K562 (cell line): ENCODE results near the gene MLC1. TPM values are rescaled to one million over a fixed set of nuclear protein-coding genes. Genes with fewer than 3 reads are reported as not detected.

ENCODE experiments used
- ATAC-seq: fragments of 200-7000 bp; cut with Tn5 transposase; 3 replicates; pipeline ENCODE4 v1.9.1; 2020; ENCODE audit warnings: moderate library complexity
- BruUV-seq: library from RNA; stranded (reverse); fragments of 400-500 nt; replicated peaks from 2 replicates; lab custom pipeline; 2021; lab: Mats Ljungman, UMichigan
- CTCF ChIA-PET: fragments of 300-600 bp; formaldehyde crosslinking; extraction: SDS; loops from one replicate; lab custom pipeline; 2021; ENCODE audit warnings: low intra/inter-chr PET ratio; lab: Yijun Ruan, JAX
- POLR2A ChIA-PET: fragments of 300-600, 350-650 bp; sonication (Branson Sonifier 250); formaldehyde crosslinking; extraction: SDS; loops from one replicate; lab custom pipeline; 2021; ENCODE audit warnings: antibody characterized with exemption, inconsistent platforms; lab: Yijun Ruan, JAX
- DNase-seq, 4 experiments: peaks; one replicate each; pipeline versions ENCODE4 v3.0.0 to v3.0.0-alpha.2; 2011 to 2018; ENCODE audit warnings: low spot score in 3 of 4, mixed read lengths in 3 of 4; ENCODE audit errors: extremely low read depth in 1 of 4
- FAIRE-seq: peaks from 2 replicates; lab custom pipeline; 2011; peaks lifted over from hg19 to GRCh38; lab: Jason Lieb, UNC
- H2AFZ ChIP-seq: 2 replicates; pipeline ENCODE4 v1.6.0; 2011; ENCODE audit warnings: low read depth, low read length, control low read depth, inconsistent platforms
- H3K27ac ChIP-seq: fragments of 200-600 bp; 3 replicates; pipeline ENCODE4 v1.8.0; 2011; ENCODE audit warnings: low read depth, mild to moderate bottlenecking, control low read depth, inconsistent platforms, low read length, moderate library complexity, mixed read lengths; ENCODE audit errors: extremely low read depth
- H3K27me3 ChIP-seq, 2 experiments: fragments of 300-600 bp in 1 of 2; 2 replicates in 1 of 2; 3 replicates in 1 of 2; pipeline versions ENCODE4 v1.6.0 to v1.8.0; 2011; ENCODE audit warnings: inconsistent platforms in 2 of 2, low read length in 2 of 2, mild to moderate bottlenecking in 1 of 2, mixed read lengths in 1 of 2, moderate library complexity in 1 of 2; ENCODE audit not compliant: control insufficient read depth in 2 of 2, insufficient read depth in 2 of 2
- H3K36me3 ChIP-seq: fragments of 300-600 bp; 3 replicates; pipeline ENCODE4 v1.8.0; 2011; ENCODE audit warnings: mild to moderate bottlenecking, low read length, inconsistent platforms; ENCODE audit not compliant: control insufficient read depth, insufficient read depth
- H3K4me1 ChIP-seq, 2 experiments: fragments of 200-600 bp in 1 of 2; replicated peaks in 1 of 2; 2 replicates in 1 of 2; 3 replicates in 1 of 2; pipeline versions ENCODE4 v1.5.1 to v1.8.0; 2011; ENCODE audit warnings: inconsistent platforms in 2 of 2, low read length in 2 of 2, mild to moderate bottlenecking in 1 of 2, mixed read lengths in 1 of 2, moderate library complexity in 1 of 2; ENCODE audit not compliant: control insufficient read depth in 2 of 2, insufficient read depth in 2 of 2
- H3K4me2 ChIP-seq: 2 replicates; pipeline ENCODE4 v1.6.1; 2011; ENCODE audit warnings: low read length, control low read depth, inconsistent platforms, mixed read lengths; ENCODE audit not compliant: insufficient read depth
- H3K4me3 ChIP-seq: fragments of 200-600 bp; sonication (generic), shearing (Covaris generic); 2 replicates; pipeline ENCODE4 v1.5.1; 2016; ENCODE audit warnings: control low read depth, inconsistent platforms
- H3K79me2 ChIP-seq: fragments of 200-600 bp; 3 replicates; pipeline ENCODE4 v1.8.0; 2011; ENCODE audit warnings: low read length, inconsistent platforms; ENCODE audit not compliant: control insufficient read depth, insufficient read depth
- H3K9ac ChIP-seq, 2 experiments: 2 replicates each; pipeline versions ENCODE4 v1.6.0 to v1.6.1; 2011; ENCODE audit warnings: low read depth in 2 of 2, low read length in 2 of 2, control low read depth in 1 of 2, inconsistent platforms in 1 of 2, mild to moderate bottlenecking in 1 of 2, mixed read lengths in 1 of 2; ENCODE audit not compliant: insufficient read depth in 1 of 2
- H3K9me1 ChIP-seq: one replicate; pipeline ENCODE4 v1.6.0; 2011; ENCODE audit warnings: inconsistent platforms, mild to moderate bottlenecking, low read length, moderate library complexity; ENCODE audit not compliant: control insufficient read depth, insufficient read depth
- H3K9me3 ChIP-seq: replicated peaks from 2 replicates; pipeline ENCODE4 v1.5.1; 2011; ENCODE audit warnings: low read depth, low read length, inconsistent platforms; ENCODE audit not compliant: control insufficient read depth, insufficient read depth
- H4K20me1 ChIP-seq: replicated peaks from 2 replicates; pipeline ENCODE4 v1.6.1; 2011; ENCODE audit warnings: low read length, inconsistent platforms, mixed read lengths; ENCODE audit not compliant: control insufficient read depth, insufficient read depth
- E2F6 ChIP-seq, 2 experiments: IDR thresholded peaks; 2 replicates each; pipeline ENCODE4 v1.6.1; 2011; ENCODE audit warnings: borderline replicate concordance in 1 of 2, control low read depth in 1 of 2, low read depth in 1 of 2, low read length in 1 of 2, mild to moderate bottlenecking in 1 of 2, mixed read lengths in 1 of 2, moderate library complexity in 1 of 2; ENCODE audit not compliant: insufficient read depth in 1 of 2, insufficient read length in 1 of 2, poor library complexity in 1 of 2, severe bottlenecking in 1 of 2; ENCODE audit errors: extremely low read depth in 1 of 2
- MYC ChIP-seq, 2 experiments: fragments of 250-450 bp in 1 of 2; sonication (Bioruptor Pico) in 1 of 2; IDR thresholded peaks; 2 replicates each; pipeline versions ENCODE4 v1.5.1 to v1.6.1; 2012 to 2021; ENCODE audit warnings: low read depth in 2 of 2, borderline replicate concordance in 1 of 2, improper control_type of control experiment in 1 of 2, low read length in 1 of 2, mild to moderate bottlenecking in 1 of 2, moderate library complexity in 1 of 2
- WGBS: fragments of 100-300 bp; shearing (Covaris generic); methylation state at CpG from one replicate; pipeline ENCODE4 v1.1.6; 2016; ENCODE audit warnings: low coverage, mixed read lengths; ENCODE audit not compliant: insufficient coverage; ENCODE audit errors: missing lambda C conversion rate; 5-methylcytosine and 5-hydroxymethylcytosine counted together
- in situ Hi-C: fragments of 300-500 bp; cut with MboI; formaldehyde crosslinking; loops from 4 replicates; pipeline ENCODE4 v1.15.0; 2018; ENCODE audit warnings: inconsistent platforms, mixed read lengths
- intact Hi-C: fragments of 100-400 bp; cut with micrococcal nuclease; formaldehyde crosslinking; loops from 2 replicates; pipeline ENCODE4 v1.14.2; 2022
- polyA plus RNA-seq, 8 experiments: library from polyadenylated mRNA; depleted of rRNA in 4 of 8; stranded (reverse) in 5 of 8; unstranded in 3 of 8; fragments of >200 nt; fragmentation: Nextera tagmentation in 2 of 8; fragmentation: Illumina TruSeq in 1 of 8; extraction: Ambion mirVana in 2 of 8; extraction: Trizol in 1 of 8; gene quantifications; 2 replicates each; pipeline versions ENCODE4 v1.2.1 to v1.2.3, GENCODE V29; 2011 to 2014; ENCODE audit warnings: inconsistent platforms in 1 of 8, missing spikeins in 1 of 8
- total RNA-seq, 7 experiments: library from RNA; depleted of rRNA in 6 of 7; stranded (reverse); fragments of >200 nt in 6 of 7; fragmentation: Illumina TruSeq in 2 of 7; extraction: Trizol in 2 of 7; gene quantifications; 2 replicates each; pipeline versions ENCODE4 v1.2.1 to v1.2.3, GENCODE V29; 2011 to 2021; ENCODE audit warnings: low replicate concordance in 1 of 7

Gene MLC1
- total and polyA plus RNA-seq, 9 of the 15 experiments (the other 6 are each of a cell fraction or from before 2014, with no cell fraction given): 0.06 to 0.98 (median 0.39) TPM

- no peak overlapping the region; the same call in 1 of the 2 replicates for H3K4me2 ChIP-seq
- no peak for FAIRE-seq
- no TSS peak for BruUV-seq
- peaks cover 7 to 9% of the 10 kb centered on the region in 2 experiments; a peak in 4 of 5 replicates for H3K27me3 ChIP-seq
- intact Hi-C loops: no loop called here
- in situ Hi-C loops: no loop called here
- peak overlapping the region in 1 of 2 experiments; percentile 58; a peak in 2 of 4 replicates for H3K9ac ChIP-seq
- 0 out of 2 replicates have a peak overlapping the region, but pooled peaks have one; percentile 31 for H2AFZ ChIP-seq
- H3K36me3 ChIP-seq: no peaks in the 10 kb centered on the region
- no peak for TF ChIP-seq MYC (IDR thresholded peaks at IDR 0.05; ENCODE audit: low read depth, low read length)
- TF ChIP-seq MYC (CRISPR knock-in tag; IDR thresholded peaks at IDR 0.05; ENCODE audit: borderline replicate concordance, low read depth): no peak
- peak in 1 of 2 experiments; percentile 14 for TF ChIP-seq E2F6 (IDR thresholded peaks at IDR 0.05; ENCODE audit: borderline replicate concordance in 1 of 2, extremely low read depth in 1 of 2, insufficient read depth in 1 of 2, insufficient read length in 1 of 2, low read depth in 1 of 2, low read length in 1 of 2, poor library complexity in 1 of 2, severe bottlenecking in 1 of 2)
- H3K9me3 ChIP-seq: no peaks in the 10 kb centered on the region
- H3K9me1 ChIP-seq: no peaks in the 10 kb centered on the region
- H4K20me1 ChIP-seq: no peaks in the 10 kb centered on the region
- peaks cover 0 to 39% of the 10 kb centered on the region in 2 experiments; a peak in 4 of 5 replicates for H3K4me1 ChIP-seq
- POLR2A ChIA-PET: no interaction called here
- H3K4me3 ChIP-seq: no peak overlapping the region
- ATAC-seq: no peak
- WGBS: 30% methylated on average over 14 of the region's 27 CpGs
- H3K27ac ChIP-seq: no peak overlapping the region
- H3K79me2 ChIP-seq: no peaks in the 10 kb centered on the region
- DNase-seq: no peak
- CTCF ChIA-PET: no interaction called here
These were observed 23.9 kb downstream of the MLC1 start for GRCh38 chr22:50061141-50061823.
